Head of caudate nucleus (tissue), 42 donors: Measurements from ENCODE around the gene RBP3.

ENCODE experiments used
- DNase-seq, 42 donors: peaks; one replicate each; pipeline versions ENCODE4 v3.0.0 to v3.0.0-alpha.2; 2020 to 2021; ENCODE audit warnings: mixed read lengths in 7 of 42
- intact Hi-C: fragments of 100-400 bp; cut with DNase I; formaldehyde crosslinking; loops from one replicate; pipeline ENCODE4 v1.15.0; 2022

The RBP3 gene

DNA sequence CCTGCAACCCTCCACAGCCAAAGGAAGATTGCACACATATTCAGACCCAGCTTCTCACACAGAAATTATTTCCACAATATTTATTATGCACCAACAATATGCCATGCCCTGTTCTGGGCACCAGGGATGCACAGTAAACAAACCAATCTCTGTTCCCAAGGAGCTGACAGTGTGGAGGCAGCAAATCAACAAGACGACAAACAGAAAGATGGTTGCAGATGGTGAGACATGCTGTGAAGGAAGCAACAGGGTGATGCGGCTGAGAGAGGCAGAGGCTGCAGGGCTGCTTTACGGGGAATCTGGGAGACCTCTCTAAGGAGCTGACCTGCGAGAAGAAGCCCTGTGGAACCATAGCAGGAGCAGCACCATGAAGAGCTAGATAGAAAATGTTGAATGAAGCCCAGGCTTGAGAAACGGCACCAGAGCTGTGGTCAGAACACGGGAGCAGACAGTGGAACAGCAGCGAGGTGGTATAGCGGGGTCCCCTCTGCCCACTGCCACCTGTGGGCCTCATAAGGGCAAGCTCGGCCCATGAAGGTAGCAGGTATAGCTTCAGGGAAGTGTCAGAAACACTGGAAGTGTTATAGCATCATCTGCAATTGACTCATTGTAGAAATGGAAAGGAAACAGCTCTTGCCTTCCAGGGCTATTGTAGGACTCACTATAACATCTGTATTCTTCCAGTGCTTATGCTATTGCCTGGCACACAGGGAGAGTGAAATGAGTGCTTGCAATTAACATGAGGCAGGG, 17.4 kb downstream of the RBP3 start:
- intact Hi-C loops: no loop called here
- DNase-seq: peak in 8 of 42 donors; percentile 5 to 27 (median 6)

DNA sequence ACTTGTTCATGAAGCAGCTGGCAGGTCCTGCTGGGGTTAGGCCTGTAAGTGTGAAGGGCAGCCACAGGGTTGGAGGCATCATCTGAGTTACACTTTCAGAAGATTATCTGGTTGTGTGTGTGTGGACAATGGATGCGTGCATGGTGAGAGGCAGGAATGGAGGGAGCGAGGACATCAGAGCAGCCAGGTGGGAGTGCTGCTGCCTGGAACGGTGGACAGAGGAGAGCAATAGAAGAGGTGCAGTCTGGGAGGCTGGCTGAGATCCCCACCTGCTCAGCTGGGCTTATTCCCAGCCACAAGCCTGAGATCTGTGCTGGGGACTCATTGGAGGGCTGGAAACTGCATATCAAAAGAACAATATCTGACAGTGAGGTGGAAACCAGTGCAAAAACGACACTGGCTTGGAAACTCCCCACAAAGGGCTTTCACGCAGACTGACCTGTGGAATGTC, 18.0 kb downstream of the RBP3 start:
- intact Hi-C loops: no loop called here
- DNase-seq: peak in 9 of 42 donors; percentile 6 to 37 (median 10)

DNA sequence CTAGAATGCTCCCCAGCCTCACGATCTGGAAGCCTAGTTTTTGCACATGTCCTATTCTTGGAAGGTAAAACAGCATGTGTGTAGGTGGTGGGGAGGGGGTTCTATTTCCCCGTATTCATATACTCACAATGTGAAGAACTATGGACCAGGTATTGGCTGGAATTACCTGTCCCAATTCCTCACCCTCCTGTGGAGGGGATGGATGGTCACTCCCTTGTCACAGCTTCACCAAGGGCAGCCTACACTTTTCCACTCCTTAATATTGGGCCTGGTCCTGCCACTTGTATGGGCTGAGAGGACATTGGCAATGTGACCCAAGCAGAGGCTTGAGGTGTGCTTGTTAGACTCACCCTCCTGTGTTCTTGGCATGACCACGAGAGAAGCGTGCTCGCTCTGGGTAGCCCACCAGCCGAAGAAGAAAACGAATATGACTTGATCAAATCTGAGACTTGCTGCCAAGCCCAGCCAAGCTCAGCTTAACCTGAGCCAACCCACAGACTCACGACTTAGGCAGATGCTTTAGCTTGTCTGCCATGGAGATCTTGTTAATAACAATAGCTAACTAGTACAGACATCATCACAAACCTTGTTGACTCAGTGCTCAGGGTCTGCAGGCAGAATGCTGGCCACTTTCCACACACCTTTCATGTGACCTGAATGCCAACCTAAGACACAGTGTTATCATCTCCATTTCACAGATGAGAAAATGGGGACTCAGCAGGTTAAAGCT, 18.7 kb downstream of the RBP3 start:
- peak in 6 of 42 donors; percentile 4 to 19 (median 6) for DNase-seq
- intact Hi-C loops: no loop called here

DNA sequence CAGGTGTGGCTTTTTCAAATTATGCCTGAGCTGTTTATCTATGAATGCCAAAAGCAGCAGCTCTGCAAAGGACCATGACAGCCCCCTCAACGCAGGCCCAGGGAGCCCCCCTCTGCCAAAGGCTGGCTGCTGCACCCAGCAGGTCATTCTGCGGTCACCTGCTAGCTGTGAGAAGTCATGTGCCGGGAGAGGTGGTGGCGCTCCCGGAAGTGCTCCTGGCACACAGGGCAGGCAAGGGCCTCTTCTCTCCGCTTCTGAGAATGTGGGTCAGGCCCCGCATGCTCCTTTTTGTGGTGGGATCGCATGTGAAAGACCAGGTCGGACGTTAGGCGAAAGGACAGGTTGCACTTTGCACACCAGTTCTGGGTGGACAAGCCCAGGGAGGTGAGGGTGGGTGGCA, 19.5 kb downstream of the RBP3 start:
- intact Hi-C loops: no loop called here
- DNase-seq: peak in 9 of 42 donors; percentile 1 to 29 (median 9)

DNA sequence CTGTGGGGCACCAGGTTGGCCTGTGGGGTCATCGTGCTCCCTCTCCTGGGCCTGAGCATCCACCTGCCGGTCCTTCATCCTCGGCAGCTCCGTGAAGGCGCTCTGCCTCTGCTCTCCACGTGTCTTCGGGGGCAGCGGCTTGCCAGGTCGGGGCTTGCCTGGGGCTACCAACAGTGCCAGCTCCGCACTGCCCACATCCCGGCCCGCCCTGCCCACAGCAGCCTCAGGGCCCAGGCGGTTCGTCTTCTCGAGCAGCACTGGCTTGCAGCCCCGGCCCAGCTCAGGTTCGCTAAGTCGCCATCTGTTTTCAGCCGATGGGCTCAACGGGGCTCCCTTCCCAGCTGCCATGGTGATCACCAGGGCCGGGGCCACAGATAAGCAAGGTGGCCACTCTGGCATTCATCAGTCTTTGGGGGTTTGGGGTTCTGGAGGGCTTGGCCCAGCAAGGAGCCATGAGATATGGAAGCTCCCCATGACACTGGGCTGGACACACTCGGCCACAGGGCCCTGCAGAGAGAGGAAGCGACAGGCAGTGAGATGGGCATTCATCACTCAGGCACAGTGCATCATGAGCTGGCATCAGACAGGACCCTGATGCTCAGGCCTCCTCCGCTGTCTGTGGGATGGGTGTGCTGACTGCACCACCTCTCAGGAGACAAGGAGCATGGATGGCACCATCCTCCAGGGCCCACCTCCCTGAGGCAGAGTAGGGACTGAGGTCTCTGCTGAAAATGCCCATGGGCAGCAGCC, 20.4 kb downstream of the RBP3 start:
- intact Hi-C loops: no loop called here
- peak in 15 of 42 donors; percentile 2 to 40 (median 10) for DNase-seq

DNA sequence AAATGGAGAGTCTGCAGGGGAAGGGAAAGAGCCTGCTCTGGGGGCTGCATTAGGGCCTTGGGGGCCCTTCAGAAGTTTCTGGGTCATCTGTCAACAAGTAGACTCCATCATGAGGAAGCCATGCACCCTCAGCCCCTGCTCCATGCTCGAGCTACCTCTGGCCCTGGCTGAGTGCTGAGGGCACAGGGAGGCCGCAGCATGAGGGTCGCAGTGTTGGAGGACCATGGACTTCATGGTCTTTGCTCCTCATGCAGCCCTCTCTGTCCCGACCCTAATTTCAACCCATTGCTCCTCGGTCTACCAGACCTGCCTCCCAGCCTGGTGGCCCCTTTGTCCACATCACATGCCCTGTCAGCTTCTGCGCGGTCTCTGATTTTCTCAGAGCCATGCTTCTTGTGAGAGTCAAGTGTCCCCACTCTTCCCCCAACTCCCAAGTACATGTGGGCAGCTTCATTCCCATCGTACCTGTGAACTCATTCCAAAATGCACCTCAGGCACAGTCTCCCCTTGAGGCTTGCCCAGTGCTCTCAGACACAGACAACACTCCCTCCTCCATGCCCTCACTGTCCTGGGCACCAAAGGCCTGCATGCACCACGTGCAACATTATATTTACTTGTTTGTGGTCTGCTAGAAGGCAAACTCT, 21.2 kb downstream of the RBP3 start:
- intact Hi-C loops: no loop called here
- peak in 14 of 42 donors; percentile 1 to 29 (median 8) for DNase-seq

DNA sequence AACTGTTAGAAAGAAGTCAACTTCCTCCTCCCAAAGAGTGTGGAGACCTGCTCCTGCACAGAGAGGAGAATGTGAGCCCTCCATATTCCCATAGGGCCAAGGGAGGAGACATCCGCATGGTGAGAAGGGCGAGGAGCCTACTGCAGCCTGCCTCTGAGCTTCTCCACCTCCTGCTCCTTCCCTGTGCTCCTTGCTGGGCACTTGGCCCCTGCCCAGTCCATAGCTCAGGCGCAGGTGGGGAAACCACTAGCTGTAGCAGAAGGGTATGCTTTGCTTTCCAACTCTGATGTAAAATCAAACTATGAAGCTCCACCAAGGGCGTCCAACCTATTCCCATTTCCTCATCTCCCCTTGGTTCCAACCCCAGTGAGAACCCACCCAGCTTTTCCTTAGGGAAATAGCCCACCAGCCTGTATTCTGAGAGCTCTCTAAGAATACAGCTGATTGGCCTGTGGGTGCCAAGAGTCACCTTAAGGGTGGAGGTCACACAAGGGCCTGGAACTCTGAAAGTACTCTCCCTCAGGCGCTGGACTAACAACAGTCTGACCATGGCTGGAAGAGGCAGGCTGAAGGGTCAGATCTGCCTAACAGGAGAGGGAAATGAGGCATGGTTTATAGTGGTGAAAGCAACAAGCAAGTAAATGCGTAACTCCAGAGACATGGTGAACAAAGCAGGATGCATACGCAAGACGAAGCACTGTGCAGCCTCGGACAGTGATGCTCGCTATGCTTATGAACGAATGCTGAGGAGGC, 22.0 kb downstream of the RBP3 start:
- DNase-seq: peak in 19 of 42 donors; percentile 1 to 29 (median 6)
- intact Hi-C loops: no loop called here

DNA sequence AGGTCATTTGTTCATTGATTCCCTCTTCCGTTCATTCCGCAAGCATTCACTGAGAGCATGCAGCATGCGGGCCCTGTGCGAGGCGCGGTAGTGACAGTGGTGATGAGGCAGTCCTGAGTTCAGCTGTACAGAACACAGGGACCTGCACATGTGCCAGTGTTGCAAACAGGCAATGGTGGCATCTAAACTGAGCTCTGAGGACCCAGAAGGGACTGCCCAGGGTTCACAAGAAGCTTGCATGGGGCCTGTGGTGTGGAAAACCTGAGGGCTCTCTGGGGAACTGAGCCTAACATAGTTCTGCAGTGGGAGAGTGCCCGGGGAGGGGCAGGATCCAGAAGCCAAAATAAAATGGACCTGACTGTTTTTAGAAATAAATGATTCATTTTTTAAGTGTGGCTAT, 22.7 kb downstream of the RBP3 start:
- DNase-seq: peak in 19 of 42 donors; percentile 1 to 36 (median 9)
- intact Hi-C loops: no loop called here

DNA sequence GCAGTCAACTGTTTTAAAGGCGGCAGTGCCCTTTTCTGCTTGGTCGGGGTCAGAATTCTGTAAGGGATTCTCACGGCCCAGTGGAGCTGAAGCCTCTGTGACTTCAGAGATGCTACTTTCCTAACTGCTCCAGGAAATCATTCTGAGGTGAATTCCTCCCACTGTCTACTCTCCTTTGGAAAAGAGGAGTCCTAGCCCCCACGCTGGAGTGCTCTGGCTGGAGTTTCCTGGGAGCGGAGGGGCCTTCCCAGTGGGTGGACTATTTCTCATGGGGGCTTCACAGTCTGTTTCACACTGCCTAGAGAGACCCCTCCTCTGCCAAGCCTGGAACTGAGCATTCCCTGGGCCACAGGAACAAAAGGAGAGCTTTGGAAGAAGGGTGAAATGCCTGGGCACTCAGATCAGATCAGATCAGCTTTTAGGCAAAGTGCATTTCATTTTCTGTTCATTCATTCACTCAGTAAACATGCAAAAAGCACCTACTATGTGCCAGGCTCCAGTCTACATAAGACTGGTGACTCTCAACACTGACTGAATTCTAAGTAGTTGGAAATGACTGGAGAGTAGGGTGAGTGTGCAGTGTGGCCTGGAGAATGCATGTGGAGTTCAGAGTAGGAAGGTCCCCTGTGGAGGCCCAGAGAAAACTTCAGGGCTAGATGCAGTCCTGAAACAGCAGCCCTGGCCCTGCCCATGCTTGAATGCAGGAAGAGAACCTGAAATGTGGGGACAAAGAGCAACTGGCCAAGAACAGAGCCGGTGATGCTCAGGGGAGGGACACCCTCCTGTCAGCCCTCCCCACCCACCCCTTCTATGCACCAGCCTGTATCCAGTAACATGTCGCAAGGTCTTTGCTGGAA, 23.7 kb downstream of the RBP3 start:
- peak in 12 of 42 donors; percentile 0 to 35 (median 10) for DNase-seq
- intact Hi-C loops: no loop called here

DNA sequence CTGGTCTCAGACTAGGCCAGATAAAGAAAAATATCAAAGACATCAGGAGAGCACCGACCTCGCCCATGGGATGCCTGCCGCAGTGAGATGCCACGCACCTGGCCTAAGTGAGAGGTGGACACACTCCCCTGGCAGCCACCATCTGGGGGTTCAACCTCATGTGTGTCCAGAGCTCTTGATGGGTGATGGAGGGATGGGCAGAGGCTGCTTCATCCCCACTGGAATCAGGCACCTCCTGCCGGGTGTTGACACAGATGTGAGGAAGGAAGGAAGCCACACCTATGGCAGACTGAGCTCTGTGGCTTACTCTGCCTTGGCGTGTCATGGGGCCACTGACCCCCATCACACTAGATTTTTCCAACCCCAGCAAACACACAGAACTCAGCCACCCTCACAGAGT, 24.6 kb downstream of the RBP3 start:
- DNase-seq: peak in 11 of 42 donors; percentile 1 to 38 (median 13)
- intact Hi-C loops: no loop called here

DNA sequence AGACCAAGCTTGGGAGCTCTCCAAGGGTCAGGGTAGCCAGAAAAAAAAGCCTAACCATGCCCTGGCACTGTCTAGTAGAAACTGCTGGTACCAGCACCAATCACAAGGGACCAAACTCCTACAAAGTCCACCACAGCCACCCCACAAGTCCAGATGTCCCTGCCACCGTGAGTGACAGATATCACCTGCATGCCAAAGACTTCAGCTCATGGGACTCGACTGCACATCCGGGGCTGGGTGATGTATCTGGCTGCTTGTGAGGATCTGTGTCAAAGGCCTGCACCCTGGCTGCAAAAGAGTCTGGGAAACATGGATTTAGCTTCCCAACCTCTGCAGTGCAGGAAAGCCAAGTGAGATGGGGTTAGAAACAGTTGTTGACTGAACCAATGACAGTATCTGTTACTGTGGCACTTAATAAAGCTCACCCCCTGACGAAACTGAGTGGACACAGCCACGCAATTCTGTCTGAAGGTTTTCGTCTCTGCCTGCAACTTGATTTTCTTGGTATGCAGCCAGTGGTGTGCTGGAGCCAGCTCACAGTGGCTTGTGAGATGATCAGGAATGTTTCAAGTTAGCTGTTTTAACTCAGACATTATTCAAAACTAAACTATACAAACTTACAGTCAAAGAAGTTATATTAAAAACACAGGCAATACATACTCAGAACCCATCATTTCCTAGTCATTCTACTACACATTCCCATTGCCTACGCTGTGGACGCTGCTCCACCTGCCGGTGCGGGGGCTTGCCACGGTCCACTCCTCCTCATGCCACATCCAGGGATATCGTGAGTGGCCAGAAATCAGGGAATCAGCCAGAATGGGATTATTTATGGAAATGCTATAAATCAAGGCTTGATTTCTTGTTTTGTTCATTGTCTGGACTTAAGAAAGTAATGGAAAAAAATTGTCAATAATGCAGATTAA, 26.7 kb downstream of the RBP3 start:
- peak in 9 of 42 donors; percentile 2 to 49 (median 31) for DNase-seq

DNA sequence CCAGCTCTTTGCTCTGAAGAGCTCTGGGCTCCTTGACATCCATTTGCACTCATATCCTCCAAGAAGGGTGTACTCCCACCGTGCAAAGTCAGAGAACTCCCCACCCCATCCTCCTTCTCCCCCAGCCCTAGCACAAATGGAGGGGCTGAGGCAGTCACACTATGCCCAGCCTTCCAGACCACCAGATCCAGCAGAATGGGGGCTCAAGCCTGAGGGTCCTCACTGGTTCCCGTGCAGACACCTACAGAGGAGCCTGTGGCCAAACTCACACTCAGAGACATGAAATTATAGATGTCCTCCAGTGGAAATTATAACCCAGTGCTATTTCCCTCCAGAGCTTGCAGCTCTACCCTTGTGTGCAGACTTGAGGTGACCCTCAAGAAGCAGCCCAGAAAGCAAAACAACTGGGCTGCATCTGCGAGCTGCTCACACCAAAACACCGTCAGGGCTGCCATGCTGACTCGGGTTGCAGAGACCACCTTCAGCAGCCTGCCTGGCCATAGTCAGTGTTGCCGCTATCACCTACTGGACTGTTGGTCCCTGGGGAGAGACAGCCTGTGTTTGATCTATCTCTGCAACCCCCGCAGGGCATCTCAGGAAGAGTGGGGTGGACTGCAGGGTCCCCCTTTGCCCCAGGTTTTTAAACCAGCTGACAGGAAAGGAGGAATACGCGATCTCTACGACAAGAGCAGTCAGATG, 28.5 kb downstream of the RBP3 start:
- peak in 7 of 42 donors; percentile 2 to 40 (median 24) for DNase-seq

More for the DNA sequence above, 26.7 kb downstream of the RBP3 start:
- intact Hi-C loops: no loop called here

DNA sequence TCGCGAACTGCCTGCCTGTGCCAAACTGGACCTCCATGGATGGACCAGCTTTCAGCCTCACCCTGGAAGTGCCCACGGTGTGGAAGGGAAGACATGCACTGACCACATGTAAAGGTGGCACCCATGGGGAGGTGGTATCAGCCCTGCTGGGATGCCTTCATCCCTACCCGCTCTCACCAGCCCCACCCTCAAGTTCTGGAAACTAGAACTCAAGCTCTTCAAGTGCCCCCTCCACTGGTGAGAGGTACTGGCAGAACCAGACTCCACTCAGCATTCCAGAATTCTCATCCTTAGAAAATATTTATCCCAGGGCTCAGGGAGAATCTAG, 30.0 kb downstream of the RBP3 start:
- intact Hi-C loops: no loop called here
- peak in 5 of 42 donors; percentile 6 to 47 (median 29) for DNase-seq

More for the DNA sequence above, 28.5 kb downstream of the RBP3 start:
- intact Hi-C loops: no loop called here

DNA sequence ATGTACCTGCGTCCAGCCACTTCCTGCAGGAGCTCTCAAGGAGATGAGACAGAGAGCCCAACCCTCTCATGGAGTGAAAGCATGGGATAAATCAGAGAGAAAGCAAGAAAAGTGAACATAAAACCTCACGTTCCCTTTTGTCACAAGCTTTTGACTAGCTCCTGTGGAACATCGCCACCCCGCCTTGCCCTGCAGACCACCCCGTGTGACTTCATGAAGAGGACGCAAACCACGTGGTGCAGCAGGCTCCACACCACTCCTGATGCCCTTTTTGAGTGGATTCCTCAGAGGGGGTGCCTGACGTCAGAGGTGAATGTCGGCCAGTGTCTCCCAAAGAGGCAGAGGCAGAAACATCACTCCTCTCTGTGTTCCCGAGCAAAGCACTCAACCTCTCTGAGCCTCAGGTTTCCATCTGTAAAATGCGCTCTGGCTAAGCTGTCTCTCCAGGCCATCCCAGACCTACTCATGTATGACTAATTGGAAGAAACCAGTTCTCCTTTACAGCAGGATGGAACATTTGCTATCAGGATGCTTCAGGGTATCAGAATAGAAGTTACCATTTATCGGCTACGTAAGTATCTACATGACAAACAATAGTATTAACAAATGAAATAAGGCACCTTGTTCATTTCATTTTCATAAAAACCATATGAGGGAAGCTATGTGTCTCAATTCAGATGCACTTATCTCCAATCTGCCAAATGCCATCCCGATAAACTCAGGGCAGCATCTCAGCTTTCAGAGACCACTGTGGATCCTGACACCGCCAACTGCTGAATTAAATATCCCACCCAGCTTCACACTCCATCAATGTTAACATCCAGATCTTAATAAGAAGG, 30.7 kb downstream of the RBP3 start:
- peak in 8 of 42 donors; percentile 10 to 46 (median 30) for DNase-seq

DNA sequence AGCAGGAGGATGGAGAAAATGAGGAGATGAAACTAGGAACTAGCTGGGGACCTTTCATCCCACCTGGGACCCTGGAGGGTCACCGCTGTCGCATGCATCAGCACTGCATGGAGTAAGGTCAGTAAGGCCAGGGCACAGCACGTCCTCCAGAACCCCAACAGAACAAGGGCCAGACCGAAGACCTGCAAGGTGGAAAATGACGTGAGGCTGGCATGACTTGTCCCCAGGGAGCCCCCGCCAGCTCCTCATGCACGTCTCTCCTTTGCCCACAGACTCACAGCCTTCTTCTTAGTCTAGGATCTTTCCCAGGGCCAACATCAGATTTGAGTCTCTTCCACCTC, 31.3 kb downstream of the RBP3 start:
- peak in 5 of 42 donors; percentile 1 to 42 (median 15) for DNase-seq
- intact Hi-C loops: no loop called here

More for the DNA sequence above, 30.7 kb downstream of the RBP3 start:
- intact Hi-C loops: no loop called here
